Fibroblast of lung (primary cell): ENCODE measurements around the gene PPFIBP1.

Experiments
- CTCF ChIP-seq, 2 donors: IDR thresholded peaks in 1 of 2; conservative IDR thresholded peaks in 1 of 2; 1 replicate in 1 of 2; 2 replicates in 1 of 2; pipeline ENCODE4 v1.5.1; 2011 to 2012; ENCODE audit warnings: low read length in 2 of 2, control low read depth in 1 of 2, inconsistent platforms in 1 of 2, low read depth in 1 of 2, mild to moderate bottlenecking in 1 of 2
- EZH2 ChIP-seq: IDR thresholded peaks from 2 replicates; pipeline ENCODE4 v1.5.1; 2012; ENCODE audit warnings: low read length, control low read depth, mild to moderate bottlenecking; ENCODE audit errors: missing control alignments

GRCh38 chr12:27709212-27709931 is 185.4 kb downstream of the PPFIBP1 start:
- TF ChIP-seq EZH2 (no peak), CTCF (conservative IDR thresholded peaks at IDR 0.05 in 1 of 2, IDR thresholded peaks at IDR 0.05 in 1 of 2; ENCODE audit: low read depth in 1 of 2, low read length in 2 of 2) (no peak)
